ENCODE results near the gene ISG15.

DNA sequence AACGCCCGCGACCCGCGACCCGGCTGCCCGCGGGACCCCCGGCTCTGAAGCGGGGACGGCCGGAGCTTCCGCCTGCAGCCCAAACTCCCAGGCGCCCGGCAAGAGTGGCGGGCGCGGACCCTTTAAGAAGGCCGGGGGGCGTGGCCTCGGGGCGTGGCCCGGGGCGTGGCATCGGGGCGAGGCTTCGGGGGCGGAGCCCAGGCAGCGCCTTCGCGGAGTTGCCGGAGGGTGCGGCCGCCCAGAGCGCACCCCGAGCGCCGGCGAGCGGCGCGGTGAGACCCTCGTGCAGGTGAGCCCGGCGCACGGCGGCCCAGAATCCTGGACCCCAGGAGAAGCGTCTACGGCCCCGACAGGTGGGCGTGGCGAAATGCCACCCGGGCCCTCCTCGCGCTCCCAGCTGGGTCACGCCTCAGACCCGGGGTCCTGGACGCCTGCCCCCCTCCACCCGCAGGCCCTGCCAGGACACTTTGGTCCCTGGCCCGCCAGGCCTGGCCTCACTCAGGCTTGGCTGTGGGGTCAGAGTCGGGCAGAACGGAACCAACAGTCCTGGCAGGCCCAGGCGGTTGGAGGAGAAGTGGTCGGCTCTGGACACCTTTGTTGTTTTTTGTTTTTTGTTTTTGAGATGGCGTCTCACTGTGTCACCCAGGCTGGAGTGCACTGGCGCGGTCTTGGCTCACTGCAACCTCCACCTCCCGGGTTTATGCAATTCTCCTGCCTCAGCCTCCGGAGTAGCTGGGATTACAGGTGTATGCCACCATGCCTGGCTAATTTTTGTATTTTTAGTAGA lies 46.4 kb downstream of the ISG15 start:
- TF ChIP-seq EZH2 (IDR thresholded peaks at IDR 0.05) (no peak), POLR2AphosphoS5 (IDR thresholded peaks at IDR 0.05; ENCODE audit: borderline replicate concordance, low read depth, low read length) (peak; percentile 64; the same call in 1 of the 2 replicates), FOXP2 (optimal IDR thresholded peaks at IDR 0.05; ENCODE audit: control extremely low read depth, extremely low read length, insufficient read depth) (no peak)
